Fibroblast of the aortic adventitia (primary cell): Measurements from ENCODE around the gene MAGI3. TPM values are rescaled to one million over a fixed set of nuclear protein-coding genes. Genes with fewer than 3 reads are reported as not detected.

Source experiments
- DNase-seq: peaks from one replicate; pipeline ENCODE4 v3.0.0-alpha.2; 2010; ENCODE audit warnings: low read depth
- H3K4me3 ChIP-seq: 2 replicates; pipeline ENCODE4 v1.5.1; 2011; ENCODE audit warnings: low read depth, mild to moderate bottlenecking, control low read depth, low read length, moderate library complexity
- total RNA-seq: library from RNA; depleted of rRNA; stranded (reverse); fragments of >200 nt; gene quantifications from 2 replicates; pipeline ENCODE4 v1.2.3, GENCODE V29; 2012; ENCODE audit warnings: low replicate concordance
- TF ChIP-seq, protein P1 (sequence below): IDR thresholded peaks from 2 replicates; pipeline ENCODE4 v1.5.1; 2011; ENCODE audit warnings: mild to moderate bottlenecking, low read length, control low read depth, inconsistent platforms; ENCODE audit not compliant: insufficient read depth

MAGI3 gene
- total RNA-seq, 1 donor: 16.1 TPM

DNA sequence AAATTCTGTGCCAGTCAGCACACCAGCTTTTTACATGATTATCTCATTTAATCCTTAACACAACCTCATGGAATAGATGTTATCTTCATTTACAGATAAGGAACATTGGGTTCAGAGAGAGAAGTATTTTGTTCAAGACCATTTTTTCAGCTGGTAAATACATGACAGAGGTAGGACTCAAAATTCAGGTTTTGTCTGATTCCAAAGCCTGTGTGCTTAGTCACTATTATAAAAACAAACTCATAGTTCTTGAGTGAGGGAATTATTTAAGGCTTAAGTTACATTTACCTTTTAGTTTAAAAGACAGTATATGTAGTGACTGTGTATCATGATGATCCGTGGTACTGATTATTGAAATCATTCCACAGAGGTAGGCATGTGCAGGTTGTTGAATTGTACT, 125.2 kb downstream of the MAGI3 start:
- H3K4me3 ChIP-seq: no peak overlapping the region
- TF ChIP-seq, protein P1, sequence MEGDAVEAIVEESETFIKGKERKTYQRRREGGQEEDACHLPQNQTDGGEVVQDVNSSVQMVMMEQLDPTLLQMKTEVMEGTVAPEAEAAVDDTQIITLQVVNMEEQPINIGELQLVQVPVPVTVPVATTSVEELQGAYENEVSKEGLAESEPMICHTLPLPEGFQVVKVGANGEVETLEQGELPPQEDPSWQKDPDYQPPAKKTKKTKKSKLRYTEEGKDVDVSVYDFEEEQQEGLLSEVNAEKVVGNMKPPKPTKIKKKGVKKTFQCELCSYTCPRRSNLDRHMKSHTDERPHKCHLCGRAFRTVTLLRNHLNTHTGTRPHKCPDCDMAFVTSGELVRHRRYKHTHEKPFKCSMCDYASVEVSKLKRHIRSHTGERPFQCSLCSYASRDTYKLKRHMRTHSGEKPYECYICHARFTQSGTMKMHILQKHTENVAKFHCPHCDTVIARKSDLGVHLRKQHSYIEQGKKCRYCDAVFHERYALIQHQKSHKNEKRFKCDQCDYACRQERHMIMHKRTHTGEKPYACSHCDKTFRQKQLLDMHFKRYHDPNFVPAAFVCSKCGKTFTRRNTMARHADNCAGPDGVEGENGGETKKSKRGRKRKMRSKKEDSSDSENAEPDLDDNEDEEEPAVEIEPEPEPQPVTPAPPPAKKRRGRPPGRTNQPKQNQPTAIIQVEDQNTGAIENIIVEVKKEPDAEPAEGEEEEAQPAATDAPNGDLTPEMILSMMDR: no peak
- DNase-seq: peak; percentile 25

DNA sequence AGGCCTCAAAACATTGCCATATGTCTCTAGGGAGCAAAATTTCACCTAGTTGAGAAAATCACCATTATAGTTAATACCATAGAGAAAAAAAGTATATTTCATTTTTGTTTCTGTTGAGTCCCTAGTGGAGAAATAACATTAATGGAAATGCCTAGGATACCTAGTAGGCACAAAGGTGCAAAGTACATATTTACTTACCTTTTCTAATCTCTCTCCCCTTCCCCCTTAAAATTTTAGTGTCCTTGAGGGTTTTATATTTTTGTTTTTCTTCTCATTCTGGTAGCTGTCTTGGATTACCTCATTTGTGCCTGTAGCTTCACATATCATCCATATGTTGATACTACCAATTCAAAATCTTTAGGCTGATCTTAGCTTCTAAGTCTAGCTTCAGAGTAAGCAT, 127.0 kb downstream of the MAGI3 start:
- DNase-seq: no peak
- no peak overlapping the region for H3K4me3 ChIP-seq

DNA sequence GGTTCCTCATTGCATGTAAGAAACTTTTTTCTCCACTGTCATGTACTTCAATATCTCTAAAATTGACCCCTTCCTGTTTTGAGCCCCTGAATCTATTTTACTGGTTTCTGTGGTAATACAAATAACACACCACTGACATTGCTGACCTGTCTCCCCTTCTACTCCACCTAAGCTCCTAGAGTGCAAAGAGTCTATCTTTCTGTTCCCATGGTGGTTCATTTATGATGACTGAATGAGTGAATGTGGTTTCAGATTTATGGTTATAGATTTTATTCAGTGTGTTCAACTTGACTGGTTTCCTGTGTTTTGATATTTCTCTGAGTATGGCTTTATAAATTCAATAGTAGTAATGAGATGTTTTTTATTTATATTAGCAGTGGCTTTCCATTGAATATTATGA, 127.7 kb downstream of the MAGI3 start:
- TF ChIP-seq, protein P1: no peak
- DNase-seq: no peak
- H3K4me3 ChIP-seq: no peak overlapping the region

More for the DNA sequence above, 127.0 kb downstream of the MAGI3 start:
- TF ChIP-seq, protein P1: no peak

DNA sequence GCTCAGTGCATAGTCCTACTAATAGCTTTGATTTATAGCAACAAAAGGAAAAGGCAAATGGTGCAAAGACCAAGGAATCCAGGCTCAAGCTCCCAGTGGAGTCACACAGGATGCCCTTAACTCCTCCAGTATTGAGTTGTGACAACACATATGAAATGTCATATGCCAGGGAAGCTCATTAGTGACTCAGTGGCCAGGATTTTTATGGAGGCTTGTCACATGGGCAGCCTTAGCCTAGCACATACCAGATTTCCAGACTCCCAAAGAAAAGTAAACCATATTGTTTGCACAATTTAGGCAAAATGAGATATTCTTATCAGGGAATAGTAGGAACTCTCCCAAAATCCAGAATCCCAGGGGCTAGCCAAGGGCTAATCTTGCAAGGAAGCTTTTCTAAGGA, 129.2 kb downstream of the MAGI3 start:
- peak; percentile 75 for DNase-seq

DNA sequence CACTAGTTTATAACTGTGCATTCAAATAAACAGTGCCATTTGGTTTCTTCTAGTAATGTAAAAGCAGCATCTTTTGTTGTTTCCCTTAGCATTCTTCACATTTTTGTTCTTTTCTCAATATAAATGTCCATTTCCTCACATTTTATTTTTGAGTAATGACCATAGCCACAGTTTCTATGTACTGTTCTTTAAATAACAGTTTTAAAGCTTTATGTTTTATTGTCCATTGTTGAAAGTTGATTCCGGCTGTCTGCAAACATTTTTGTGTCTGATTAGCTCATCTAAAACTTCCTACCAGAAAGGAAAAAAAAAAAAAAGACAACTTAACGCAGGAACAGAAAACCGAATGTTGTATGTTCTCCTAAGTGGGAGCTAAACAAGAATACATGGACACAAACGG, 139.7 kb downstream of the MAGI3 start:
- DNase-seq: no peak
- H3K4me3 ChIP-seq: no peak overlapping the region
- TF ChIP-seq, protein P1: no peak

More for the DNA sequence above, 129.2 kb downstream of the MAGI3 start:
- TF ChIP-seq, protein P1: no peak
- H3K4me3 ChIP-seq: no peak overlapping the region

DNA sequence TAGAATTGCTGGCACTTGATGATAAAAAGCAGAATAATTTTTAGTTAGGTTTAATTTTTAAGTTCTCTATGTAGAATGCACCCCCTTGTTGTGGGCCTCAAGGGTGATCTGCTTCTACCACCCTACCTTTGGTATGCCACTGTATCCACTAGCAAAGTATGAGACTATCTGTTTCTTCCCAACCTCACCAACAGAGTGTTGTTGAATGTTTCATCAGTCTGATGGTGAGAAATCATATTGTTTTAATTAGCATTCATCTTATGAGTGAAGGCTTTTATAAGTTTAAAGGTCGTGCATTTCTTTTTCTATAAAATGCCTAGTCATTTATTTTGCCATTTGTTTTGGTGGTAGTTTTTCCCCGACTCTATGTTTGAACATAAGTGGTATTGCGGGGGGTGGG, 141.0 kb downstream of the MAGI3 start:
- TF ChIP-seq, protein P1: no peak
- peak; percentile 27 for DNase-seq
- H3K4me3 ChIP-seq: no peak overlapping the region

DNA sequence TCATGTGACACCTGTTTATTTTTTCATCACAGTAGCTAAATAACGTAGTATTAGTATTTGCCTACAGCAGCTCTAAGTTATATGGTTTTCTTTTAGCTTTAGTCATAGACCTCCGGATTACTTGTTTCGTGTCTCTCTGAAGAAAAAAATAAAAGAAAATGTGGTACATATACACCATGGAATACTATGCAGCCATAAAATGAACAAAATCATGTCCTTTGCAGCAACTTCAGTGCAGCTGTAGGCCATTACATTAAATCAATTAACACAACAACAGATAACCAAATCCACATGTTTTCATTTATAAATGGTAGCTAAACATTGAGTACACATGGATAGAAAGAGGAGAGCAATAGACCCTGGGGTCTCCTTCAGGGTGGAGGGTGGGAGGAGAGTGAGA, 142.7 kb downstream of the MAGI3 start:
- DNase-seq: no peak
- TF ChIP-seq, protein P1: no peak
- no peak overlapping the region for H3K4me3 ChIP-seq
